ENCODE measurements around the gene THUMPD3. TPM values are rescaled to one million over a fixed set of nuclear protein-coding genes. Genes with fewer than 3 reads are reported as not detected.
A peak's percentile ranks its signal among the peaks of the same experiment; 100 is the strongest.

THUMPD3 gene
- total and polyA plus RNA-seq, 9 of the 15 experiments (the other 6 are each of a cell fraction or from before 2014, with no cell fraction given) = 58.3 to 132 (median 113) TPM

- peak; percentile 54; the same call in 1 of the 2 replicates for TF ChIP-seq HDAC8 (tag; IDR thresholded peaks at IDR 0.05)
- peak; percentile 81; the same call in 1 of the 2 replicates for TF ChIP-seq ZBTB2 (IDR thresholded peaks at IDR 0.05)
- peak in 1 of 2 experiments; percentile 97; a peak in 3 of 4 replicates for TF ChIP-seq MLLT1 (IDR thresholded peaks at IDR 0.05)
- peak; percentile 98; the same call in 1 of the 2 replicates for TF ChIP-seq STAT6 (CRISPR knock-in tag; IDR thresholded peaks at IDR 0.05)
- TF ChIP-seq ZBTB40 (IDR thresholded peaks at IDR 0.05) = peak; percentile 98
- no peak for TF ChIP-seq ZBTB40 (CRISPR knock-in tag; IDR thresholded peaks at IDR 0.05)
- TF ChIP-seq RAD51 (IDR thresholded peaks at IDR 0.05; ENCODE audit: borderline replicate concordance, low read depth) = peak; percentile 59; the same call in 1 of the 2 replicates
- TF ChIP-seq SMARCA5 (IDR thresholded peaks at IDR 0.05) = no peak
- peak in 1 of 2 experiments; percentile 16; a peak in 1 of 4 replicates for TF ChIP-seq RCOR1 (IDR thresholded peaks at IDR 0.05; ENCODE audit: borderline replicate concordance in 1 of 2, low read depth in 2 of 2, low read length in 2 of 2)
- peak; percentile 100 for TF ChIP-seq RBFOX2 (IDR thresholded peaks at IDR 0.05; ENCODE audit: low read depth, low read length)
Measured at GRCh38 chr3:9362731-9363530, at the start of gene THUMPD3 (continued).
